ENCODE results near the gene ZNF646.

ZNF646 gene

GRCh38 chr16:31105677-31106213 lies 31.5 kb downstream of the ZNF646 start:
- Histone ChIP-seq H3K27ac (replicated peaks) (peak overlapping the region; percentile 74), H3K27me3 (ENCODE audit: insufficient read depth, poor library complexity, severe bottlenecking) (no peaks in the 10 kb centered on the region), H3K4me3 (replicated peaks; ENCODE audit: insufficient read depth, low read length) (no peak overlapping the region)
- DNase-seq (ENCODE audit: low read depth in 1 of 2, low spot score in 1 of 2): peak; percentile 83 to 84
- peak; percentile 65 for TF ChIP-seq CTCF (IDR thresholded peaks at IDR 0.05; ENCODE audit: insufficient read depth, low read length)
- TF ChIP-seq GABPA (IDR thresholded peaks at IDR 0.05; ENCODE audit: low read depth): no peak
- peak; percentile 46; the same call in 1 of the 2 replicates for TF ChIP-seq POLR2AphosphoS5 (IDR thresholded peaks at IDR 0.05; ENCODE audit: low read depth)
- TF ChIP-seq SPI1 (IDR thresholded peaks at IDR 0.05; ENCODE audit: borderline replicate concordance, low read depth): no peak
- TF ChIP-seq REST (IDR thresholded peaks at IDR 0.05; ENCODE audit: insufficient replicate concordance, low read depth): no peak

GRCh38 chr16:31106509-31107464 lies 32.6 kb downstream of the ZNF646 start:
- H3K4me3 ChIP-seq (replicated peaks; ENCODE audit: insufficient read depth, low read length): no peak overlapping the region
- no peaks in the 10 kb centered on the region for H3K27me3 ChIP-seq (ENCODE audit: insufficient read depth, poor library complexity, severe bottlenecking)
- TF ChIP-seq CTCF (IDR thresholded peaks at IDR 0.05; ENCODE audit: insufficient read depth, low read length) (no peak), GABPA (IDR thresholded peaks at IDR 0.05; ENCODE audit: low read depth) (no peak), REST (IDR thresholded peaks at IDR 0.05; ENCODE audit: insufficient replicate concordance, low read depth) (no peak), POLR2AphosphoS5 (IDR thresholded peaks at IDR 0.05; ENCODE audit: low read depth) (no peak), SPI1 (IDR thresholded peaks at IDR 0.05; ENCODE audit: borderline replicate concordance, low read depth) (no peak)
- no peak for DNase-seq (ENCODE audit: low read depth in 1 of 2, low spot score in 1 of 2)
- no peak overlapping the region for H3K27ac ChIP-seq (replicated peaks)

- TF ChIP-seq SPI1 (IDR thresholded peaks at IDR 0.05; ENCODE audit: borderline replicate concordance, low read depth): no peak
- TF ChIP-seq REST (IDR thresholded peaks at IDR 0.05; ENCODE audit: insufficient replicate concordance, low read depth): no peak
- TF ChIP-seq CTCF (IDR thresholded peaks at IDR 0.05; ENCODE audit: insufficient read depth, low read length): no peak
- no peak for TF ChIP-seq GABPA (IDR thresholded peaks at IDR 0.05; ENCODE audit: low read depth)
- H3K4me3 ChIP-seq (replicated peaks; ENCODE audit: insufficient read depth, low read length): no peak overlapping the region
- peak overlapping the region; percentile 20; the same call in 1 of the 2 replicates for H3K27ac ChIP-seq (replicated peaks)
- H3K27me3 ChIP-seq (ENCODE audit: insufficient read depth, poor library complexity, severe bottlenecking): no peaks in the 10 kb centered on the region
- DNase-seq (ENCODE audit: low read depth in 1 of 2, low spot score in 1 of 2): no peak
These were observed 33.2 kb downstream of the ZNF646 start for GRCh38 chr16:31107465-31107867.
